Common myeloid progenitor, CD34-positive (primary cell): Measurements from ENCODE around the gene ZNF581. TPM values are rescaled to one million over a fixed set of nuclear protein-coding genes. Genes with fewer than 3 reads are reported as not detected.

Experiments
- CTCF ChIA-PET: fragments of 350-600 bp; sonication (Branson Sonifier 250); formaldehyde crosslinking; loops from one replicate; lab custom pipeline; 2021; ENCODE audit warnings: antibody characterized with exemption; lab: Charles Lee
- POLR2A ChIA-PET: fragments of 350-600 bp; sonication (Branson Sonifier 250); formaldehyde crosslinking; loops from one replicate; lab custom pipeline; 2021; ENCODE audit warnings: antibody characterized with exemption; lab: Charles Lee
- DNase-seq, 3 donors: peaks; one replicate each; pipeline versions ENCODE4 v3.0.0 to v3.0.0-alpha.2; 2013
- H3K27ac ChIP-seq, 2 experiments: 1 replicate in 1 of 2; 2 replicates in 1 of 2; pipeline ENCODE4 v1.7.0; 2013; ENCODE audit warnings: inconsistent platforms in 2 of 2, low read length in 2 of 2, mild to moderate bottlenecking in 2 of 2, low read depth in 1 of 2, moderate library complexity in 1 of 2; ENCODE audit not compliant: severe bottlenecking in 2 of 2, insufficient read depth in 1 of 2, poor library complexity in 1 of 2
- H3K27me3 ChIP-seq, 5 experiments: replicated peaks in 2 of 5; 1 replicate in 3 of 5; 2 replicates in 2 of 5; pipeline versions ENCODE4 v1.6.1 to v1.7.0; 2013; ENCODE audit warnings: low read length in 4 of 5, mild to moderate bottlenecking in 2 of 5, moderate library complexity in 2 of 5, inconsistent platforms in 1 of 5; ENCODE audit not compliant: insufficient read depth in 5 of 5, control insufficient read depth in 4 of 5
- H3K36me3 ChIP-seq, 4 experiments: 1 replicate in 2 of 4; 2 replicates in 2 of 4; pipeline versions ENCODE4 v1.6.1 to v1.7.0; 2013; ENCODE audit warnings: low read length in 3 of 4, control low read depth in 1 of 4, mild to moderate bottlenecking in 1 of 4; ENCODE audit not compliant: control insufficient read depth in 4 of 4, insufficient read depth in 4 of 4
- H3K4me1 ChIP-seq, 4 experiments: 1 replicate in 3 of 4; 2 replicates in 1 of 4; pipeline versions ENCODE4 v1.6.1 to v1.7.1; 2013; ENCODE audit warnings: low read length in 3 of 4, mild to moderate bottlenecking in 3 of 4, control low read depth in 1 of 4, inconsistent platforms in 1 of 4, moderate library complexity in 1 of 4; ENCODE audit not compliant: control insufficient read depth in 4 of 4, insufficient read depth in 4 of 4; ENCODE audit errors: control extremely low read depth in 1 of 4
- H3K4me3 ChIP-seq, 7 experiments: 1 replicate in 4 of 7; 2 replicates in 3 of 7; pipeline versions ENCODE4 v1.5.1 to v1.7.0; 2013; ENCODE audit warnings: mild to moderate bottlenecking in 7 of 7, low read length in 6 of 7, moderate library complexity in 6 of 7, inconsistent platforms in 2 of 7, low read depth in 2 of 7, control low read depth in 1 of 7; ENCODE audit not compliant: insufficient read depth in 4 of 7, control insufficient read depth in 1 of 7; ENCODE audit errors: extremely low read depth in 1 of 7
- H3K9me3 ChIP-seq, 5 experiments: 1 replicate in 4 of 5; 2 replicates in 1 of 5; pipeline versions ENCODE4 v1.6.1 to v1.7.1; 2013; ENCODE audit warnings: low read length in 4 of 5, mild to moderate bottlenecking in 2 of 5, inconsistent platforms in 1 of 5, low read depth in 1 of 5, moderate library complexity in 1 of 5; ENCODE audit not compliant: control insufficient read depth in 4 of 5, insufficient read depth in 2 of 5; ENCODE audit errors: control extremely low read depth in 1 of 5
- WGBS: methylation state at CpG from one replicate; pipeline ENCODE4 v1.1.5; 2013; ENCODE audit not compliant: insufficient coverage; 5-methylcytosine and 5-hydroxymethylcytosine counted together
- polyA plus RNA-seq: library from polyadenylated mRNA; unstranded; fragments of 120-200 nt; gene quantifications from one replicate; pipeline ENCODE4 v1.2.1, GENCODE V29; 2013

Gene ZNF581
- polyA plus RNA-seq = 41.1 TPM

GRCh38 chr19:55643003-55643886, at the start of gene ZNF581:
ZNF581 (plus strand) TSS chr19:55643649; CDS start chr19:55644572, 923 bp downstream.
- H3K9me3 ChIP-seq = no peaks in the 10 kb centered on the region
- DNase-seq = peak; percentile 74 to 85 (median 84)
- H3K27me3 ChIP-seq = no peaks in the 10 kb centered on the region
- 5% methylated on average over 34 of the region's 56 CpGs for WGBS
- peaks cover 0 to 14% (median 11%) of the 10 kb centered on the region in 4 experiments for H3K36me3 ChIP-seq
- peak within 1 kb of the TSS; percentile 48 to 96 (median 77) for H3K4me3 ChIP-seq
- peaks cover 5 to 61% (median 50%) of the 10 kb centered on the region in 4 experiments for H3K4me1 ChIP-seq
- ChIA-PET CTCF (interaction anchor here (1.2 to 9.2 kb wide), 4 partner anchors 9 to 28 kb away, joined by 3 to 128 read pairs (median 6); partner anchors contain the start of gene U2AF2), POLR2A (no interaction called here)
- peak within 1 kb of the TSS; percentile 64 to 86 for H3K27ac ChIP-seq

- H3K4me1 ChIP-seq = peaks cover 0 to 8% (median 5%) of the 10 kb centered on the region in 4 experiments
- ChIA-PET POLR2A (interaction anchor here (0.8 kb wide), 1 partner anchor 9 kb away, joined by 4 read pairs; no protein-coding TSS in a partner anchor), CTCF (no interaction called here)
- no peak overlapping the region for H3K27ac ChIP-seq
- no peak for DNase-seq
- peaks cover 0 to 2% (median 0%) of the 10 kb centered on the region in 5 experiments for H3K9me3 ChIP-seq
- peaks cover 11 to 52% (median 32%) of the 10 kb centered on the region in 4 experiments for H3K36me3 ChIP-seq
- 100% methylated on average over 3 of the region's 4 CpGs for WGBS
- no peak overlapping the region for H3K4me3 ChIP-seq
- no peaks in the 10 kb centered on the region for H3K27me3 ChIP-seq
Observed at GRCh38 chr19:55594996-55595545, 48.4 kb upstream of the ZNF581 start.

- Histone ChIP-seq H3K27ac (no peak overlapping the region), H3K4me1 (peaks cover 0 to 15% (median 12%) of the 10 kb centered on the region in 4 experiments), H3K27me3 (no peaks in the 10 kb centered on the region), H3K4me3 (no peak overlapping the region), H3K9me3 (peaks cover 0 to 2% (median 0%) of the 10 kb centered on the region in 5 experiments), H3K36me3 (peaks cover 11 to 52% (median 31%) of the 10 kb centered on the region in 4 experiments)
- no peak for DNase-seq
- ChIA-PET POLR2A (no interaction called here), CTCF (no interaction called here)
- WGBS = 100% methylated on average over 3 of the region's 3 CpGs
Observed at GRCh38 chr19:55596304-55596703, 47.1 kb upstream of the ZNF581 start.

- no peak for DNase-seq
- H3K36me3 ChIP-seq = peaks cover 11 to 47% (median 25%) of the 10 kb centered on the region in 4 experiments
- ChIA-PET CTCF (interaction anchor here (1.0 kb wide), 1 partner anchor 83 kb away, joined by 3 read pairs; no protein-coding TSS in a partner anchor), POLR2A (no interaction called here)
- no peaks in the 10 kb centered on the region for H3K27me3 ChIP-seq
- WGBS = 98% methylated on average over 20 of the region's 30 CpGs
- peaks cover 0 to 2% (median 0%) of the 10 kb centered on the region in 5 experiments for H3K9me3 ChIP-seq
- H3K4me3 ChIP-seq = no peak overlapping the region
- H3K27ac ChIP-seq = no peak overlapping the region
- H3K4me1 ChIP-seq = peaks cover 0 to 17% (median 12%) of the 10 kb centered on the region in 4 experiments
Observed at GRCh38 chr19:55597501-55597921, 45.9 kb upstream of the ZNF581 start.

- Histone ChIP-seq H3K4me3 (peak overlapping the region in 1 of 7 experiments; percentile 92), H3K27me3 (no peaks in the 10 kb centered on the region), H3K4me1 (peaks cover 0 to 17% (median 12%) of the 10 kb centered on the region in 4 experiments), H3K9me3 (peaks cover 0 to 2% (median 0%) of the 10 kb centered on the region in 5 experiments), H3K27ac (no peak overlapping the region), H3K36me3 (peaks cover 11 to 43% (median 25%) of the 10 kb centered on the region in 4 experiments)
- no peak for DNase-seq
- POLR2A ChIA-PET = interaction anchor here (2.2 kb wide), 1 partner anchor 13 kb away, joined by 10 read pairs; no protein-coding TSS in a partner anchor
- CTCF ChIA-PET = interaction anchor here (1.0 to 1.4 kb wide), 2 partner anchors 40 to 83 kb away, joined by 3 read pairs; no protein-coding TSS in a partner anchor
- 89% methylated on average over 8 of the region's 9 CpGs for WGBS
Observed at GRCh38 chr19:55598034-55598433, 45.4 kb upstream of the ZNF581 start.

- peak; percentile 94 to 97 (median 96) for DNase-seq
- peak overlapping the region; percentile 93 to 95 for H3K27ac ChIP-seq
- H3K27me3 ChIP-seq = no peaks in the 10 kb centered on the region
- POLR2A ChIA-PET = interaction anchor here (0.8 to 2.2 kb wide), 5 partner anchors 13 to 137 kb away, joined by 3 to 10 read pairs (median 5); partner anchors contain the start of genes ISOC2 and ZNF784
- CTCF ChIA-PET = interaction anchor here (1.4 to 2.5 kb wide), 3 partner anchors 20 to 39 kb away, joined by 3 to 12 read pairs (median 4); no protein-coding TSS in a partner anchor
- peak overlapping the region; percentile 89 to 98 (median 95) for H3K4me3 ChIP-seq
- peaks cover 11 to 35% (median 23%) of the 10 kb centered on the region in 4 experiments for H3K36me3 ChIP-seq
- H3K9me3 ChIP-seq = peaks cover 0 to 2% (median 0%) of the 10 kb centered on the region in 5 experiments
- H3K4me1 ChIP-seq = peaks cover 0 to 22% (median 15%) of the 10 kb centered on the region in 4 experiments
- WGBS = 8% methylated on average over 19 of the region's 26 CpGs
Observed at GRCh38 chr19:55598719-55599467, 44.6 kb upstream of the ZNF581 start.
